Tibial artery (tissue), 4 donors: ENCODE data around the gene MSANTD2.

Experiments
- DNase-seq, 2 donors: peaks; one replicate each; pipeline ENCODE4 v3.0.0-alpha.2; 2019
- H3K27ac ChIP-seq, 2 donors: fragments of 200-600 bp; sonication (generic) in 1 of 2; 1 replicate in 1 of 2; 2 replicates in 1 of 2; pipeline ENCODE4 v1.5.1; 2018 to 2019; ENCODE audit warnings: mild to moderate bottlenecking in 1 of 2
- H3K27me3 ChIP-seq, 2 donors: fragments of 200-600 bp; sonication (generic) in 1 of 2; one replicate each; pipeline versions ENCODE4 v1.5.1 to v1.6.0; 2016 to 2019
- H3K36me3 ChIP-seq, 3 donors: fragments of 200-600 bp; sonication (generic) in 2 of 3; one replicate each; pipeline ENCODE4 v1.5.1; 2016 to 2019; ENCODE audit warnings: mild to moderate bottlenecking in 2 of 3
- H3K4me1 ChIP-seq, 4 donors: fragments of 200-600 bp; sonication (generic) in 2 of 4; 1 replicate in 3 of 4; 2 replicates in 1 of 4; pipeline ENCODE4 v1.5.1; 2016 to 2019
- H3K4me3 ChIP-seq, 2 donors: fragments of 200-600 bp; sonication (generic) in 1 of 2; 1 replicate in 1 of 2; 2 replicates in 1 of 2; pipeline ENCODE4 v1.5.1; 2018 to 2019; ENCODE audit warnings: mild to moderate bottlenecking in 2 of 2
- H3K9me3 ChIP-seq, 3 donors: fragments of 200-600 bp; sonication (generic) in 1 of 3; one replicate each; pipeline ENCODE4 v1.5.1; 2016 to 2019
- CTCF ChIP-seq, 2 experiments: fragments of 200-600 bp in 1 of 2; fragments of 450-650 bp in 1 of 2; IDR thresholded peaks; one replicate each; pipeline ENCODE4 v1.5.1; 2017 to 2019; ENCODE audit warnings: antibody characterized with exemption in 2 of 2, mild to moderate bottlenecking in 1 of 2, moderate library complexity in 1 of 2
- intact Hi-C: fragments of 100-400 bp; cut with DNase I; formaldehyde crosslinking; loops from one replicate; pipeline ENCODE4 v1.15.0; 2023; ENCODE audit warnings: low total_unique reads

MSANTD2 gene

GRCh38 chr11:124831897-124832296 lies 31.7 kb upstream of the MSANTD2 start:
- Histone ChIP-seq H3K27ac (no peak overlapping the region), H3K4me1 (peaks cover 0 to 3% (median 0%) of the 10 kb centered on the region in 4 donors), H3K36me3 (no peaks in the 10 kb centered on the region), H3K4me3 (no peak overlapping the region), H3K27me3 (peaks cover 0 to 5% of the 10 kb centered on the region in 2 donors), H3K9me3 (no peaks in the 10 kb centered on the region)
- TF ChIP-seq CTCF (IDR thresholded peaks at IDR 0.05): no peak
- intact Hi-C loops: loop anchor here (10.0 kb wide), 1 partner anchor 167 kb away; no protein-coding TSS in a partner anchor
- no peak for DNase-seq

DNA sequence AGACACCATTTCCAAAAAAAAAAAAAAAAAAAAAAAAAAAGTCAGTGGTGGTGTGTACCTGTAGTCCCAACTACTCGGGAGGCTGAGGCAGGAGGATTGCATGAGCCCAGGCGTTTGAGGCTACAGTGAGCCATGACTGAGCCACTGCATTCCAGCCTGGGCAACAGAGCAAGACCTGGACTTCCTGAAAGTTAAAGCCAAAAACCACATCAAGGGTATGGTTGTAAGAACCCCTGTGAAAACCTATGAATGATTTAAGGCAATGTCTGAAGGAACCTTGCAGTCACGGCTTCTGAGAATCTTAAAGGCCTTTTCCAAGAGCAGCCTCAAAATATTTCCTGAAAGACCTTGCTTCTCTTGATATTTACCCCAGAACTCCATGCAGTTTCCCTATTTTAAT lies 30.5 kb upstream of the MSANTD2 start:
- no peak for DNase-seq
- H3K36me3 ChIP-seq: no peaks in the 10 kb centered on the region
- peaks cover 0 to 10% of the 10 kb centered on the region in 2 donors for H3K27me3 ChIP-seq
- H3K27ac ChIP-seq: no peak overlapping the region
- no peaks in the 10 kb centered on the region for H3K4me1 ChIP-seq
- no peak overlapping the region for H3K4me3 ChIP-seq
- no peaks in the 10 kb centered on the region for H3K9me3 ChIP-seq
- intact Hi-C loops: loop anchor here (10.0 kb wide), 1 partner anchor 166 kb away; no protein-coding TSS in a partner anchor
- no peak for TF ChIP-seq CTCF (IDR thresholded peaks at IDR 0.05)

DNA sequence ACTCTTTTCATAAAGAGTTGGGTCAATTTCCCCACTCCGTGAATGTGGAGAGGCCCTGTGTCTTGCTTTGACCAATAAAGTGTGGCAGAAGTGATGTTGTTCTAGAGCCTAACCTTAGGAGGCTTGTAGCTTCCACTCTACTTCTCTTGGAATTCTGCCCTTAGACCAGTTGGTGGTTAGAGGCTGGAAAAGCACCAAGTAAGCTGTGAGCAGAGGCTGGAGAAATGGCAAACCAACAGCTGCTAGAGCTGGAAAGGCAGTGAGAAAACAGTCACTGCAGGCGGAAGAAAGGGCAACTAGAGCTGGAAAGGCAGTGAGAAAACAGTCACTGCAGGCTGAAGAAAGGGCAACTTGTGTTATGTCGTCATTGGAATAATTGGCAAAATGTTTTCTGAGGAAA lies 29.8 kb upstream of the MSANTD2 start:
- no peak for TF ChIP-seq CTCF (IDR thresholded peaks at IDR 0.05)
- intact Hi-C loops: loop anchor here (10.0 kb wide), 1 partner anchor 165 kb away; no protein-coding TSS in a partner anchor
- Histone ChIP-seq H3K27me3 (peaks cover 0 to 10% of the 10 kb centered on the region in 2 donors), H3K27ac (no peak overlapping the region), H3K9me3 (no peaks in the 10 kb centered on the region), H3K4me3 (no peak overlapping the region), H3K36me3 (no peaks in the 10 kb centered on the region), H3K4me1 (no peaks in the 10 kb centered on the region)
- DNase-seq: no peak

GRCh38 chr11:124825876-124826275 lies 25.7 kb upstream of the MSANTD2 start:
- Histone ChIP-seq H3K36me3 (no peaks in the 10 kb centered on the region), H3K27me3 (peaks cover 0 to 10% of the 10 kb centered on the region in 2 donors), H3K4me1 (no peaks in the 10 kb centered on the region), H3K9me3 (no peaks in the 10 kb centered on the region), H3K4me3 (no peak overlapping the region), H3K27ac (no peak overlapping the region)
- intact Hi-C loops: no loop called here
- DNase-seq: no peak
- TF ChIP-seq CTCF (IDR thresholded peaks at IDR 0.05): no peak

DNA sequence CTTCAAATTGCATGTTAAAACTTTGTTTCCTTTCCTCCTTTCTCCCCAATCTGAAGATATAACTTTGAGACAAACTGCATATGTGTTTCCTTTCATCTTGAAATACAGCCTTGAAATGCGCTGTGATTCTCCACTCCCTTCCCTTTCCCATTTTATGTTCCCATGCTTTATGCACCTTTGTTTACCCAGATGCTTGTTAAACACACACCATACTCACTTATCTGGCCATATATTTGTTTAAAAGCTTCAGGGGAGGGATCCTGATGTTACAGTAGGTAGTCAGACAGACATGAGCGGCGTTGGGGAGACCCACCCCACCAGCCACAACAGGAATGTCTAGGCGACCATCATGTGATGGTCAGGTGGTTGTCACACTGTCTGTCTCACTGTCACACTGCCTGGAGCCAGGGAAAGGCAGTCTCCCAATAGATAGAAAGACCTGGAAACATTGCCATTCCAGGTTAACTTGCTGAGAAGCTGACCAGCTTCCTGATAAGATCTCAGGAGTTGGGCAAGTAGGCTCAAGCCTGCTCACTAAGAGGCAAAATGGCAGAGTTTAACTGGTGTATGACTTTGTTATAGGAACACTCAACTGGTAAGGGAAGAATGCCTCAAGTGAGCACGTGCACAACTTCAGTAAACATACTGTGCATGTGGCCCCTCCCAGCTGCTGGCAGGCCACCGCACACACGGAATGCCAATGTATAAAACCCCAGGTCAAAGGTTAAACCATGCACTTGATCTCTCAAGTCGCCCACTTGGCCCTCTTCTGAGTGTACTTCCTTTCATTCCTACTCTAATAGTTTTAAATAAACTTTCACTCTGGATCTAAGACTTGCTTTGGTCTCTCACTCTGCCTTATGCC lies 23.5 kb upstream of the MSANTD2 start:
- intact Hi-C loops: no loop called here
- DNase-seq: no peak
- peaks cover 0 to 19% of the 10 kb centered on the region in 2 donors for H3K27me3 ChIP-seq
- no peaks in the 10 kb centered on the region for H3K4me1 ChIP-seq
- no peak overlapping the region for H3K27ac ChIP-seq
- H3K36me3 ChIP-seq: no peaks in the 10 kb centered on the region
- H3K4me3 ChIP-seq: no peak overlapping the region
- TF ChIP-seq CTCF (IDR thresholded peaks at IDR 0.05): no peak
- no peaks in the 10 kb centered on the region for H3K9me3 ChIP-seq
